Skeletal muscle tissue (tissue), 4 donors: ENCODE measurements around the gene ZNHIT1. TPM values are rescaled to one million over a fixed set of nuclear protein-coding genes. Genes with fewer than 3 reads are reported as not detected.
"Not testable (repeated sequence)": the region's sequence is repeated elsewhere in the genome, so short reads cannot be mapped to it uniquely, and the experiment has no call there.

Experiments used
- H3K27ac ChIP-seq: one replicate; pipeline ENCODE4 v1.7.0; 2013; ENCODE audit warnings: mild to moderate bottlenecking, low read depth, low read length, inconsistent platforms
- H3K27me3 ChIP-seq, 3 donors: one replicate each; pipeline ENCODE4 v1.7.0; 2013; ENCODE audit warnings: low read length in 3 of 3; ENCODE audit not compliant: control insufficient read depth in 3 of 3, insufficient read depth in 3 of 3
- H3K36me3 ChIP-seq, 3 donors: one replicate each; pipeline ENCODE4 v1.7.0; 2013; ENCODE audit warnings: low read length in 3 of 3; ENCODE audit not compliant: control insufficient read depth in 3 of 3, insufficient read depth in 3 of 3
- H3K4me1 ChIP-seq, 3 donors: one replicate each; pipeline ENCODE4 v1.7.0; 2013; ENCODE audit warnings: low read length in 3 of 3, mild to moderate bottlenecking in 3 of 3; ENCODE audit not compliant: control insufficient read depth in 3 of 3, insufficient read depth in 3 of 3
- H3K4me3 ChIP-seq, 3 donors: one replicate each; pipeline ENCODE4 v1.7.0; 2013; ENCODE audit warnings: low read length in 3 of 3
- H3K9ac ChIP-seq, 3 donors: one replicate each; pipeline ENCODE4 v1.7.0; 2013; ENCODE audit warnings: low read length in 3 of 3, mild to moderate bottlenecking in 3 of 3, moderate library complexity in 2 of 3, low read depth in 1 of 3
- H3K9me3 ChIP-seq, 3 donors: one replicate each; pipeline ENCODE4 v1.7.0; 2013; ENCODE audit warnings: low read length in 3 of 3; ENCODE audit not compliant: control insufficient read depth in 3 of 3
- total RNA-seq: library from RNA; depleted of rRNA; stranded (reverse); fragments of >200 nt; gene quantifications from one replicate; pipeline ENCODE4 v1.2.3, GENCODE V29; 2014
- donor health status: Osteomylitis.

The ZNHIT1 gene
- total RNA-seq, 1 donor from 2014 or later: 84.0 TPM

- H3K9ac ChIP-seq: peak overlapping the region; percentile 86 to 100 (median 99)
- peak overlapping the region; percentile 96 for H3K27ac ChIP-seq
- peaks cover 33 to 51% (median 38%) of the 10 kb centered on the region in 3 donors for H3K4me1 ChIP-seq
- no peaks in the 10 kb centered on the region for H3K9me3 ChIP-seq
- H3K4me3 ChIP-seq: peak overlapping the region; percentile 82 to 100 (median 99)
- peaks cover 12 to 18% (median 14%) of the 10 kb centered on the region in 3 donors for H3K36me3 ChIP-seq
- no peaks in the 10 kb centered on the region for H3K27me3 ChIP-seq
Observed at GRCh38 chr7:101245147-101245668, 27.2 kb downstream of the ZNHIT1 start.

GRCh38 chr7:101248276-101248675, 30.3 kb downstream of the ZNHIT1 start:
- Histone ChIP-seq H3K27ac (no peak overlapping the region), H3K9me3 (no peaks in the 10 kb centered on the region), H3K9ac (no peak overlapping the region), H3K4me3 (no peak overlapping the region), H3K4me1 (peaks cover 25 to 41% (median 39%) of the 10 kb centered on the region in 3 donors), H3K27me3 (no peaks in the 10 kb centered on the region), H3K36me3 (peaks cover 0 to 9% (median 5%) of the 10 kb centered on the region in 3 donors)

GRCh38 chr7:101250324-101250723, 32.4 kb downstream of the ZNHIT1 start:
- Histone ChIP-seq H3K27me3 (no peaks in the 10 kb centered on the region), H3K9me3 (no peaks in the 10 kb centered on the region), H3K36me3 (peaks cover 0 to 7% (median 3%) of the 10 kb centered on the region in 3 donors), H3K4me1 (peaks cover 16 to 26% (median 22%) of the 10 kb centered on the region in 3 donors), H3K27ac (no peak overlapping the region), H3K4me3 (no peak overlapping the region), H3K9ac (no peak overlapping the region)

- H3K27ac ChIP-seq: peak overlapping the region; percentile 64
- peaks cover 0 to 7% (median 0%) of the 10 kb centered on the region in 3 donors for H3K36me3 ChIP-seq
- H3K9ac ChIP-seq: peak overlapping the region; percentile 93 to 96 (median 93)
- H3K9me3 ChIP-seq: no peaks in the 10 kb centered on the region
- H3K27me3 ChIP-seq: no peaks in the 10 kb centered on the region
- H3K4me1 ChIP-seq: peaks cover 10 to 18% (median 15%) of the 10 kb centered on the region in 3 donors
- peak overlapping the region; percentile 87 to 98 (median 98) for H3K4me3 ChIP-seq
Observed at GRCh38 chr7:101251871-101252659, 34.1 kb downstream of the ZNHIT1 start.

DNA sequence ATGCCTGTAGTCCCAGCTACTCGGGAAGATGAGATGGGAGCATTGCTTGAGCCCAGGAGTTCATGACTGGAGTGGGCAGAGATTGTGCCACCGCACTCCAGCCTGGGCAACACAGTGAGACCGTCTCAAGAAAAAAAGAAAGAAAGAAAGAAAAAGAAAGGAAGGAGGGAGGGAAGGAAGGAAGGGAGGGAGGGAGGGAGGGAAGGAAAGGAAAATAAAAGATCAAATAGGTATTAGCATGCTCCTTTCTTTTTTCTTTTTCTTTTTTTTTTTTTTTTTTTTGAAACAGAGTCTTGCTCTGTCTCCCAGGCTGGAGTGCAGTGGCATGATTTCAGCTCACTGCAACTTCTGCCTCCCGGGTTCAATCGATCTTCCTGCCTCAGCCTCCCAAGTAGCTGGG, 35.2 kb downstream of the ZNHIT1 start:
- H3K9ac ChIP-seq, H3K4me3 ChIP-seq, H3K36me3 ChIP-seq, H3K27me3 ChIP-seq, H3K9me3 ChIP-seq, H3K27ac ChIP-seq: not testable (repeated sequence)
- H3K4me1 ChIP-seq: peaks cover 10 to 18% (median 15%) of the 10 kb centered on the region in 3 donors

- Histone ChIP-seq H3K4me3 (no peak overlapping the region), H3K27me3 (no peaks in the 10 kb centered on the region), H3K36me3 (no peaks in the 10 kb centered on the region), H3K9ac (no peak overlapping the region), H3K27ac (no peak overlapping the region), H3K4me1 (peaks cover 10 to 11% (median 11%) of the 10 kb centered on the region in 3 donors), H3K9me3 (no peaks in the 10 kb centered on the region)
Observed at GRCh38 chr7:101255796-101256195, 37.8 kb downstream of the ZNHIT1 start.

DNA sequence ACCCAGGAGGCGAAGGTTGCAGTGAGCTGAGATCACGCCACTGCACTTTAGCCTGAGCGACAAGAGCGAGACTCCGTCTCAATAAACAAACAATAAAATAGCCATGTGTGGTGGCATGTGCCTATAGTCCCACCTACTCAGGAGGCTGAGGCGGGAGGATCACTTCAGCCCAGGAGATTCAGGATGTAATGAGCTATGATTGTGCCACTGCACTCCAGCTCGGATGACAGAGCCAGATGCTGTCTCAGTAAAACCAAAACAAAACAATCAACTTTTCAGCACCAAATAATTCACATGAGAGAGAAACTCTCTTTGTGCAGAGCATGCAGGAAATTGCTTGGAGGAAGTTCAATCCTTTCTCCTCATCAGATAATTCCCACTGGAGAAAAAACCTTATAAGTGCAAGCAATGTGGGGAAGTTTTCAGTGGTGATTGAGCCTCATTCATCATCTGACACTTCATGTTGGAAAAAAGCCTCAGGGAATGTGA, 40.3 kb downstream of the ZNHIT1 start:
- no peak overlapping the region for H3K9ac ChIP-seq
- no peaks in the 10 kb centered on the region for H3K4me1 ChIP-seq
- no peaks in the 10 kb centered on the region for H3K36me3 ChIP-seq
- H3K9me3 ChIP-seq: no peaks in the 10 kb centered on the region
- no peak overlapping the region for H3K27ac ChIP-seq
- no peaks in the 10 kb centered on the region for H3K27me3 ChIP-seq
- H3K4me3 ChIP-seq: no peak overlapping the region

DNA sequence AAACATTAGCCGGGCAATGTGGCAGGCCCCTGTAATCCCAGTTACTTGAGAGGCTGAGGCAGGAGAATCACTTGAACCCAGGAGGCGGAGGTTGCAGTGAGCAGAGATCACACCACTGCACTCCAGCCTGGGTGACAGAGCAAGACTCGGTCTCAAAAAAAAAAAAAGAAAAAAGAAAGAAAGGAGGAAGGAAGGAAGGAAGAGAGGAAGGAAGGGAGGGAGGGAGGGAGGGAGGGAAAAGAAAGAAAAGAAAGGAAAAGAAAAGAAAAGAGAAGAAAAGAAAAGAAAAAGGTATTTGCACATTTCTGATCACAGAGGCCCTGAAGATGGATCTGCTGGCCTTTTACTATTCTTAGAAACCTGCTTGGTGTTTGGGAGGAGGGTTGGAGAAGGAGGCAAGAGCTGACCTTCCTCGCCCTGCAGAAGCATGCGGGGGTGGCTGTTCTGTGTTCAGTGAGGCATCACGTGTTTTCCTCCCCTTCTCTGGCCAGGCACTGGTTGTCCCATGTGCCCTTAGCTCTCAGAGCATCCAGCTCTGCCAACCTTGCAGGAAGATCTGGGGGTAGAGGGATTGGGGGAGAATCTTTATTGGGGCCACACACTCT, 46.2 kb downstream of the ZNHIT1 start:
- not testable (repeated sequence) for H3K9ac ChIP-seq, H3K36me3 ChIP-seq, H3K27ac ChIP-seq, H3K4me1 ChIP-seq, H3K4me3 ChIP-seq, H3K27me3 ChIP-seq, H3K9me3 ChIP-seq

GRCh38 chr7:101265622-101266516, 47.9 kb downstream of the ZNHIT1 start:
- H3K36me3 ChIP-seq: no peaks in the 10 kb centered on the region
- H3K9ac ChIP-seq: no peak overlapping the region
- no peak overlapping the region for H3K27ac ChIP-seq
- no peaks in the 10 kb centered on the region for H3K4me1 ChIP-seq
- H3K27me3 ChIP-seq: peaks cover 0 to 4% (median 3%) of the 10 kb centered on the region in 3 donors
- no peaks in the 10 kb centered on the region for H3K9me3 ChIP-seq
- no peak overlapping the region for H3K4me3 ChIP-seq
